HEK293 (cell line): ENCODE measurements around the gene CHCHD1.

ENCODE experiments used
- CTCF ChIA-PET: fragments of 350-600 bp; formaldehyde crosslinking; extraction: SDS; loops from one replicate; lab custom pipeline; 2021; ENCODE audit warnings: antibody characterized with exemption; lab: Yijun Ruan, JAX
- POLR2A ChIA-PET: fragments of 300-600 bp; formaldehyde crosslinking; extraction: SDS; loops from one replicate; lab custom pipeline; 2020; ENCODE audit warnings: antibody characterized with exemption, inconsistent platforms; lab: Yijun Ruan, JAX
- H3K27ac ChIP-seq: fragments of 200-500 bp; sonication (Bioruptor generic); 2 replicates; pipeline ENCODE4 v1.5.1; 2014; ENCODE audit warnings: low read depth, low read length, control low read depth, inconsistent platforms; ENCODE audit errors: extremely low read depth
- H3K36me3 ChIP-seq, 2 experiments: fragments of 200-500 bp in 1 of 2; sonication (Bioruptor generic) in 1 of 2; 1 replicate in 1 of 2; 2 replicates in 1 of 2; pipeline ENCODE4 v1.5.1; 2014 to 2017; ENCODE audit warnings: inconsistent platforms in 2 of 2, low read length in 2 of 2; ENCODE audit not compliant: control insufficient read depth in 2 of 2, insufficient read depth in 1 of 2
- H3K4me1 ChIP-seq: fragments of 200-500 bp; sonication (Bioruptor generic); 2 replicates; pipeline ENCODE4 v1.5.1; 2014; ENCODE audit warnings: mild to moderate bottlenecking, low read length, inconsistent platforms; ENCODE audit not compliant: control insufficient read depth, insufficient read depth
- H3K4me3 ChIP-seq: 2 replicates; pipeline ENCODE4 v1.5.1; 2011; ENCODE audit warnings: low read depth, mild to moderate bottlenecking, control low read depth, low read length, moderate library complexity
- H3K9me3 ChIP-seq: fragments of 200-500 bp; sonication (Bioruptor generic); 2 replicates; pipeline ENCODE4 v1.5.1; 2014; ENCODE audit warnings: low read depth, low read length, inconsistent platforms; ENCODE audit not compliant: control insufficient read depth, insufficient read depth
- FEZF1 ChIP-seq: fragments of 450-650 bp; formaldehyde crosslinking; IDR thresholded peaks from 2 replicates; pipeline ENCODE4 v1.5.1; 2016; ENCODE audit warnings: missing biosample characterization, missing genetic modification characterization
- GFI1B ChIP-seq: fragments of 450-650 bp; formaldehyde crosslinking; IDR thresholded peaks from 2 replicates; pipeline ENCODE4 v1.5.1; 2016; ENCODE audit warnings: missing biosample characterization, missing genetic modification characterization
- MEIS1 ChIP-seq: sonication (generic); formaldehyde crosslinking; IDR thresholded peaks from 2 replicates; pipeline ENCODE4 v1.8.1; 2022; ENCODE audit warnings: missing genetic modification reagents, mild to moderate bottlenecking, borderline replicate concordance
- PRDM1 ChIP-seq: fragments of 450-650 bp; formaldehyde crosslinking; IDR thresholded peaks from 2 replicates; pipeline ENCODE4; 2016; ENCODE audit warnings: missing biosample characterization, missing genetic modification characterization
- SCRT2 ChIP-seq: fragments of 450-650 bp; formaldehyde crosslinking; IDR thresholded peaks from 2 replicates; pipeline ENCODE4 v1.5.1; 2016; ENCODE audit warnings: missing biosample characterization, missing genetic modification characterization
- YY1 ChIP-seq: fragments of 450-650 bp; formaldehyde crosslinking; IDR thresholded peaks from 2 replicates; pipeline ENCODE4 v1.5.1; 2018; ENCODE audit warnings: missing biosample characterization, missing genetic modification characterization
- ZBTB11 ChIP-seq: fragments of 450-650 bp; formaldehyde crosslinking; conservative IDR thresholded peaks from 2 replicates; pipeline ENCODE4 v1.5.1; 2016; ENCODE audit warnings: low read depth, missing biosample characterization, missing genetic modification characterization
- ZNF146 ChIP-seq: fragments of 450-650 bp; formaldehyde crosslinking; IDR thresholded peaks from 2 replicates; pipeline ENCODE4 v1.5.1; 2016; ENCODE audit warnings: missing biosample characterization, missing genetic modification characterization
- ZNF16 ChIP-seq: fragments of 450-650 bp; formaldehyde crosslinking; IDR thresholded peaks from 2 replicates; pipeline ENCODE4 v1.5.1; 2016; ENCODE audit warnings: low read depth, missing biosample characterization, missing genetic modification characterization
- ZNF202 ChIP-seq: fragments of 450-650 bp; formaldehyde crosslinking; IDR thresholded peaks from 2 replicates; pipeline ENCODE4 v1.5.1; 2016; ENCODE audit warnings: missing biosample characterization, missing genetic modification characterization, borderline replicate concordance
- ZNF23 ChIP-seq: fragments of 450-650 bp; formaldehyde crosslinking; IDR thresholded peaks from 2 replicates; pipeline ENCODE4 v1.5.1; 2016; ENCODE audit warnings: missing biosample characterization, missing genetic modification characterization, borderline replicate concordance
- ZNF24 ChIP-seq: fragments of 450-650 bp; formaldehyde crosslinking; IDR thresholded peaks from 2 replicates; pipeline ENCODE4 v1.5.1; 2016; ENCODE audit warnings: missing biosample characterization, missing genetic modification characterization
- ZNF302 ChIP-seq: fragments of 450-650 bp; formaldehyde crosslinking; IDR thresholded peaks from 2 replicates; pipeline ENCODE4 v1.5.1; 2016; ENCODE audit warnings: missing biosample characterization, missing genetic modification characterization, low read depth
- ZNF354C ChIP-seq: fragments of 450-650 bp; formaldehyde crosslinking; IDR thresholded peaks from 2 replicates; pipeline ENCODE4 v1.5.1; 2016; ENCODE audit warnings: missing biosample characterization, missing genetic modification characterization, low read depth, borderline replicate concordance
- ZNF416 ChIP-seq: fragments of 450-650 bp; formaldehyde crosslinking; IDR thresholded peaks from 2 replicates; pipeline ENCODE4 v1.5.1; 2016; ENCODE audit warnings: missing biosample characterization, missing genetic modification characterization
- ZNF48 ChIP-seq: fragments of 450-650 bp; formaldehyde crosslinking; IDR thresholded peaks from 2 replicates; pipeline ENCODE4 v1.5.1; 2016; ENCODE audit warnings: missing biosample characterization, missing genetic modification characterization
- ZNF510 ChIP-seq: fragments of 450-650 bp; formaldehyde crosslinking; IDR thresholded peaks from 2 replicates; pipeline ENCODE4 v1.5.1; 2018; ENCODE audit warnings: mild to moderate bottlenecking, missing genetic modification characterization, missing biosample characterization; ENCODE audit not compliant: insufficient replicate concordance
- ZNF514 ChIP-seq: fragments of 450-650 bp; formaldehyde crosslinking; IDR thresholded peaks from 2 replicates; pipeline ENCODE4 v1.5.1; 2016; ENCODE audit warnings: missing biosample characterization, missing genetic modification characterization
- ZNF600 ChIP-seq: fragments of 450-650 bp; formaldehyde crosslinking; IDR thresholded peaks from 2 replicates; pipeline ENCODE4 v1.5.1; 2016; ENCODE audit warnings: missing biosample characterization, missing genetic modification characterization
- ZNF660 ChIP-seq: fragments of 450-650 bp; IDR thresholded peaks from 2 replicates; pipeline ENCODE4 v1.5.1; 2018; ENCODE audit warnings: missing biosample characterization, mild to moderate bottlenecking, missing genetic modification characterization
- ZNF670 ChIP-seq: fragments of 450-650 bp; formaldehyde crosslinking; IDR thresholded peaks from 2 replicates; pipeline ENCODE4 v1.5.1; 2016; ENCODE audit warnings: missing biosample characterization, missing genetic modification characterization, low read depth
- ZNF76 ChIP-seq: fragments of 450-650 bp; formaldehyde crosslinking; IDR thresholded peaks from 2 replicates; pipeline ENCODE4; 2016; ENCODE audit warnings: low read depth, missing biosample characterization, missing genetic modification characterization, borderline replicate concordance
- ZNF776 ChIP-seq: fragments of 450-650 bp; formaldehyde crosslinking; IDR thresholded peaks from 2 replicates; pipeline ENCODE4 v1.5.0; 2017; ENCODE audit warnings: missing biosample characterization, missing genetic modification characterization, borderline replicate concordance
- TF ChIP-seq, protein P1 (sequence below): fragments of 450-650 bp; formaldehyde crosslinking; IDR thresholded peaks from 2 replicates; pipeline ENCODE4 v1.5.1; 2017; ENCODE audit warnings: missing biosample characterization, missing genetic modification characterization

Gene CHCHD1

GRCh38 chr10:73819513-73820093 is 37.8 kb downstream of the CHCHD1 start:
- ChIA-PET CTCF (interaction anchor here (0.6 kb wide), 1 partner anchor 50 kb away, joined by 4 read pairs; no protein-coding TSS in a partner anchor), POLR2A (interaction anchor here (1.0 kb wide), 1 partner anchor 45 kb away, joined by 3 read pairs; no protein-coding TSS in a partner anchor)
- Histone ChIP-seq H3K27ac (no peak overlapping the region), H3K4me1 (no peaks in the 10 kb centered on the region)
- TF ChIP-seq GFI1B (tag by site-specific recombination) (no peak), YY1 (no peak), ZNF670 (tag by site-specific recombination) (no peak), ZNF600 (tag by site-specific recombination) (peak; percentile 33; the same call in 1 of the 2 replicates)
- TF ChIP-seq, protein P1, sequence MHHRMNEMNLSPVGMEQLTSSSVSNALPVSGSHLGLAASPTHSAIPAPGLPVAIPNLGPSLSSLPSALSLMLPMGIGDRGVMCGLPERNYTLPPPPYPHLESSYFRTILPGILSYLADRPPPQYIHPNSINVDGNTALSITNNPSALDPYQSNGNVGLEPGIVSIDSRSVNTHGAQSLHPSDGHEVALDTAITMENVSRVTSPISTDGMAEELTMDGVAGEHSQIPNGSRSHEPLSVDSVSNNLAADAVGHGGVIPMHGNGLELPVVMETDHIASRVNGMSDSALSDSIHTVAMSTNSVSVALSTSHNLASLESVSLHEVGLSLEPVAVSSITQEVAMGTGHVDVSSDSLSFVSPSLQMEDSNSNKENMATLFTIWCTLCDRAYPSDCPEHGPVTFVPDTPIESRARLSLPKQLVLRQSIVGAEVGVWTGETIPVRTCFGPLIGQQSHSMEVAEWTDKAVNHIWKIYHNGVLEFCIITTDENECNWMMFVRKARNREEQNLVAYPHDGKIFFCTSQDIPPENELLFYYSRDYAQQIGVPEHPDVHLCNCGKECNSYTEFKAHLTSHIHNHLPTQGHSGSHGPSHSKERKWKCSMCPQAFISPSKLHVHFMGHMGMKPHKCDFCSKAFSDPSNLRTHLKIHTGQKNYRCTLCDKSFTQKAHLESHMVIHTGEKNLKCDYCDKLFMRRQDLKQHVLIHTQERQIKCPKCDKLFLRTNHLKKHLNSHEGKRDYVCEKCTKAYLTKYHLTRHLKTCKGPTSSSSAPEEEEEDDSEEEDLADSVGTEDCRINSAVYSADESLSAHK (tag by site-specific recombination) = no peak
- TF ChIP-seq, all 188 proteins: peak for 1
- no peak overlapping the region for H3K4me3 ChIP-seq
- peaks cover 3 to 54% of the 10 kb centered on the region in 2 experiments; a peak in 2 of 3 replicates for H3K36me3 ChIP-seq
- H3K9me3 ChIP-seq = no peaks in the 10 kb centered on the region

- TF ChIP-seq ZNF776 (no peak), ZNF416 (no peak), ZNF514 (no peak), ZNF24 (tag by site-specific recombination) (no peak), SCRT2 (tag by site-specific recombination) (no peak), ZNF660 (no peak), ZBTB11 (tag by site-specific recombination) (no peak), PRDM1 (tag by site-specific recombination) (no peak), ZNF202 (tag by site-specific recombination) (no peak), ZNF48 (tag by site-specific recombination) (no peak), ZNF16 (tag by site-specific recombination) (no peak), ZNF23 (tag by site-specific recombination) (no peak), ZNF76 (no peak), MEIS1 (CRISPR knock-in tag) (no peak), ZNF302 (no peak), FEZF1 (tag by site-specific recombination) (no peak), ZNF146 (tag by site-specific recombination) (no peak), ZNF354C (tag by site-specific recombination) (no peak), ZNF510 (tag by site-specific recombination) (no peak)
- ChIA-PET CTCF (interaction anchor here (0.7 to 1.5 kb wide), 2 partner anchors 8 to 51 kb away, joined by 4 read pairs; no protein-coding TSS in a partner anchor), POLR2A (no interaction called here)
- Histone ChIP-seq H3K4me3 (no peak overlapping the region), H3K27ac (no peak overlapping the region), H3K36me3 (peaks cover 0 to 46% of the 10 kb centered on the region in 2 experiments; a peak in 2 of 3 replicates), H3K9me3 (no peaks in the 10 kb centered on the region), H3K4me1 (no peaks in the 10 kb centered on the region)
These were observed 41.5 kb downstream of the CHCHD1 start for GRCh38 chr10:73823391-73823790.
